ENCODE data around the gene PPCDC.

The PPCDC gene

DNA sequence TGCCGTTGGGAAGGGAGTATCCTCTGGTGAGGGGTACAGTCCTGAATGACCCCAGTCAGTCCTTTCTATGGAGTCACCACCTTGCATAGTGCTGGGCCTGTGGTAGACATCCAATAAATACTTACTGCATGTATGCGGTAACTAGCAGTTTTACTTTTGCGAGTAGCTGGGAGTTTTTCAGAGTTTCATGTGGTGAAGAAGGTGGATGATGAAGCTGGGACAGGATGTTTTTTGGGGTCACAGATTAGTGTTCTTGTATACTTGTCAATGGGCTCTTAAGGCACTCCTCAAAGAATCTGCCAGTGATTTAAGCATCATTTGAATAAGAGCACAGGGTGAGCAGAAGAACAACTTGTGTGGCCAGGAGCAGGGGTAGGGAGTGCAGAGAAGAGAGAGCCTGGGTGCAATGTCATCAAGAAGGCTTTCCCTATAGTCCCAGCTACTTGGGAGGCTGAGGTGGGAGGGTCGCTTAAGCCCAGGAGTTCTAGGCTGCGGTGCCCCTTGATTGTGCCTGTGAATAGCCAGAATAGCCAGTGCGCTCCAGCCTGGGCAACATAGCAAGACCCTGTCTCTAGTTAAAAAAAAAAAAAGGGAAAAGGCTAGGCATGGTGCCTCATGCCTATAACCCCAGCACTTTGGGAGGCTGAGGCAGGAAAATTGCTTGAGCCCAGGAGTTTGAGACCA is 22.1 kb downstream of the PPCDC start:
- DNase-seq = no peak

DNA sequence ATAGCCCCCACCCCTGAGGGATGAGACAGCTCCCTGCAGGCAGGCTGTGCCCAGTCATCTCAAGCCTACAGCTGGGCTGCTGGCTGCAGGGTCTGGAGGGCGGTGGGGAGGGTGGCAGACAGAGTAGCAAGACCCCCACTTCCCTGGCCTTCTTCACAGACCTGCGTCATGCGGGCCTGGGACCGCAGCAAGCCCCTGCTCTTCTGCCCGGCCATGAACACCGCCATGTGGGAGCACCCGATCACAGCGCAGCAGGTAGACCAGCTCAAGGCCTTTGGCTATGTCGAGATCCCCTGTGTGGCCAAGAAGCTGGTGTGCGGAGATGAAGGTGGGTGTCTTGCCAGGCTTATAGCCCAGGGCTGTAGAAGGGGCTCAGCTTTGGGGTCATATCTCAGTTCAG is 25.0 kb downstream of the PPCDC start:
- no peak for DNase-seq

DNA sequence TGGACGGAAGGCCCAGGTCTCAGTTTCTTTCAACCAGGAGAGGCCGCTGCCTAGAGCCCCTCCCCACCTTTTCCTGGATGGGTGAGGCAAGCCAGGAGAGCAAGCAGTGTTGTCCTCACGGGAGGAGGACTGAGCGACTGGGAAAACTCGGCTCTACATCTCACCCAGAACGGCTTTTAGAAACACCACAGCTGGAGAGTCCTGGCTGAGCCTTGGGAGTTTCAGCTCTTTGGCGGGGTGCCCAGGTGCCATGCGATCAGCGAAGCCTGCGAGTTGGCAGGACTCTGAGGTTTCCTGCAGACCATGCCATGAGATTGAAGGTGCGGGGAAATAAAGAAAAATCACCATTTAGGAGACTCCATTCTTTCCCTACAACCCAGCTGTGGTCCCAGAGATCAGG is 26.0 kb downstream of the PPCDC start:
- peak; percentile 79 for DNase-seq

GRCh38 chr15:75050283-75050682 is 26.9 kb downstream of the PPCDC start:
- no peak for DNase-seq

DNA sequence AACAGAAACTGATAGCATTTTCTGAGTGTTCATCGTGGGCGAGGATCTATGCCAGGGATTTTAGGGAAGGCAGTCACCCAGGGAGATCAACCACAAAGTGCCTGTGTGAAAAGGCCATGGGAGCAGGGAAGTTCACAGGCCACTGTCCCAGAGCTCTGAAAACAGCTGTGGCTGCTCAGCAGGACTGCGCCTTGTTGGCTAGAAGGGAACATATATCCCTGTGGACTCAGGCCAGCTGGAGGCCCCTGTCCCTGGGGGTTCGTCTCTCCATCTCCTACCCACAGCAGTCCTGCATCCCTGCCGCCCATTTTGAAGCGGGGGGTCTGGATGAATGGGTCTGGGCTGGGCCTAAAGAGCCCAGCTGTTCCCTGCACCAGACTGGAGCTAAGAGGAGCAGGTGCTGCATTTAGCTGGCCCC is 27.8 kb downstream of the PPCDC start:
- DNase-seq = no peak

DNA sequence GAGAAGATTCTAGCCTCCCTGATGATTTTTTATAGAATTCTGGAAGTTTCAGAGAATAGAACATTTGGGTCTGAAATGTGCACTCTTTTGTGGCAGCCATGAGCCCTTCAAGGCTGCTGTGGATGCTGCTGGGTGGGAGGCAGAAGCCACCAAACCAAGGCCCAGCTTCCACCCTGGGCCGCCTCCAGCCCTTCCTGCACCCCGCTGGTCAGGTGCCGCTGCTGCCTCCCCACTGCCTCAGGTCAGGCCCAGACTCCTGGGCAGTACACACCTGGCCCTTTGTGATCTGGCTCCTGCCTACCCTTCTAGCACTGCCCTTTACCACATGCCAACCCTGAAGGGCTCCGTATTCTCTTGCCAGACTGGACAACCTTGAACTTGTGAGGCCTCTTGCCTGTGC is 28.3 kb downstream of the PPCDC start:
- DNase-seq = no peak

DNA sequence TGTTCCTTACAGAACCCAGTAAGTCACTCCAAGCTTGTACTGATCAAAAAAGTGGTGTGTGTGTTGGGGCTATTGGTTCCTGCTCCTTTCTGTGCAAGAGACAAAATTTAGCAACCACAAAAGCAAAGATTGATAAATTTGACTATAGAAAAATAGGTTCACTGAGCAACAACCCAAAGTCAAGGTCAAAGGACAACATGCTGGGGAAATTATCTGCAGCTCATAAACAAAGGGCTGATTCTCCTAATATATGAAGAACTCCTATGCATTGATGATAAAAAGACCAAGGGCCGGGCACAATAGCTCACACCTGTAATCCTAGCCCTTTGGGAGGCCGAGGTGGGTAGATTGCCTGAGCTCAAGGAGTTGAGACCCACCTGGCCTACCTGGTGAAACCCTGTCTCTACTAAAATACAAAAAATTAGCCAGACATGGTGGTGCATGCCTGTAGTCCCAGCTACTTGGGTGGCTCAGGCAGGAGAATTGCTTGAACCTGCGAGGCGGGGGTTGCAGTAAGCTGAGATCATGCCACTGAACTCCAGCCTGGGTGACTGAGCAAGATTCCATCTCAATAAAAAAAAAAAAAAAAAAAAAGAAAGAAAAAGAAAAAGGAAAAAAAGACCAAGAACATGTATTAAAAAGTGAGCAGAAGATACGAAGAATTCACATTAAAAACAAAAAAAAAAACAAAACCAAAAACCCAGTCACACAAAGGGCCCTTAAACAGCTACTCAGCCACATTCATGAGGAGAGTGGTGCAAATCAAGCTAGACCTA is 29.8 kb downstream of the PPCDC start:
- no peak for DNase-seq

DNA sequence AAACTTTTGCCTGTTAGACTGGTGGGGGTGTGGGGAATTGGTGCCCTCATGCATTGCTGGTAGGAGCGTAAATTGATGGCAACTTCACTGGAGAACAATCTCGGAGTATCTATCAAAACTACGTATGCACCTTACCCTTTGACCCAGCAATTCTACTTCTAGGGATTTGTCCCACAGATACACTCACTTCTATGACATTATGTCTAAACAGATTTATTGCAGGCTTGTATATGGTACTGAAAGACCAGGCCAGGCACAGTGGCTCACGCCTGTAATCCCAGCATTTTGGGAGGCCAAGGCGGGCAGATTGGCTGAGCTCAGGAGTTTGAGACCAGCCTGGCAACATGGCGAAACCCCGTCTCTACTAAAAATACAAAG is 30.3 kb downstream of the PPCDC start:
- DNase-seq = no peak

DNA sequence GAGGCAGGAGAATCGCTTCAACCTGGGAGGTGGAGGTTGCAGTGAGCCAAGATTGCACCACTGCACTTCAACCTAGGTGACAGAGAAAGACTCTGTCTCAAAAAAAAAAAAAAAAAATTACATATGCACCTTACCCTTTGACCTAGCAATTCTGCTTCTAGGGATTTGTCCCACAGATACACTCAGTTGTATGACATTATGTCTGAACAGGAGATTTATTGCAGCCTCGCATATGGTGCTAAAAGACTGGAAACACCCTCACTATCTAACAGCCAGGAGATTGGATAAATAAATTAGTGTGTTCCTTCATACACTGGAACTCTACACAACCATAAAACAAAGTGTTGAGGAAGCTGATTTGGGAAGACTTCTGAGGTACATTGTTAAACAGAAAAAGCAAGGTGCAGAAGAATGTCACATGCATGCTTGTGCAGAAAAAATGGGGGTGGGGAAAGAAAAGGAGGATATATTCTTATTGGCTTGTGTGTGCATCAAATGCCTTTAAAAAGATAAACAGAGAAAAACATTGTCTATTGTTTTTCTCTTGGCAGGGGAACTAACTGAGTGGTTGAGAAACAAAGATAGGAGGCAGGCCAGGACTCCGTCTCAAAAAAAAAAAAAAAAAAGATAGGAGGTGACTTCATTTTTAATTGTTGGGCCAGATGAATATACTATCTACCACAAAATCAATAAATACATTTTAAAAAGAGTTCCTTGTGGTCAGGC is 30.9 kb downstream of the PPCDC start:
- no peak for DNase-seq

DNA sequence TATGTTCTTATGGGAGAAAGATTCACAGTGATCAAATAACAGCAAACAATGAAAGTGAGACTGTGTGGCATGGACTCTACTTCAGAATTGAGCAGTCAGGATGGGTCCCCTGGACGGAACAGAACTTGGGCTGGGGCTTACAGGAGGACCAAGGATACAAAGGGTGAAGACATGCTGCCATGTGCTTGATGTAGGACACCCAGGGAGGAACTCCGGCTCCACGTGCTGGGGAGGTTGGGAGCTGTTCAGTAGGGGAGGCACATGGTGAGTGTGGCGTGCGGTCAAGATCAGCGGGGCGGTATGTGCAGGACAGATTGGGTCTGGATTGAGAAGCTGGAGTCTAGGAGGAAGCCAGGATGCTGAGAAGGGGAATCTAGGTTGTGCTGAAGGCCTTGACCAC is 32.6 kb downstream of the PPCDC start:
- DNase-seq = no peak

DNA sequence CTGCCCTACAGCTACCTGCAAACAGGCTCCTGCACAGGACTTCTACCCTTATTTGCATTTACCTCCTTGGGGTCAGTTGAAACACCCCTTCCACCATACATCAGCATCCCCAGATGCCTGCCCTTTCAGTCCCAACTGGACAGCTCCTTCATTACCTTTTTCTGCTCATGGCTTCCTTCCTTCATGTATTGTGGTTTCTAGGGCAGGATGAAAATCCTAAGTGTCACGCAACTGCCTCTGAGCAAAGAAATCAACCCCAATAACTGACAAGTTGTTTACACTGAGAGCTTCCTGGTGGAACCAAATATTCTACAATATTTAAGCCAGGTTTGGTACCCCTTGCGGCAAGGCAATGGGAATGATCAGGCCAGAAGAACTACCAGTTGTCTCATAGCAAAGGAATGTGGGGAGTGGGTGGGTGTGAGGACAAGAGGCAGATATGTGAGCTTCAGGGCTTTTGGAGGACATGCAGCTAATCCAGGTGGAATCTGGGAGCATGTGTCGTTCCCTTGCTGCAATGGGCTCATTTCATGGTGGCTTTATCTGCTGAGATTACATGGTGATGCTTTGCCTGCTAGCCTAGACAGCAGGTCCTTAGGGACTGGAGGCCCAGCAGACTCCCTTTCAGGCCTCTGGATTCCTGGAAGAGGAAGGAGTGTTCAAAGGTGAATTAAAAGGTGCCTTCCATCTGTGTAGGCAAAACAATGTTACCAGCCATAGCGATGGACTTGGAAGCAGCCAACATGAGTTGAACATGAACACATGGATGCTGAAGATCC is 34.9 kb downstream of the PPCDC start:
- no peak for DNase-seq

- no peak for DNase-seq
Observed at GRCh38 chr15:75059607-75060006, 36.2 kb downstream of the PPCDC start.

GRCh38 chr15:75061272-75061671 is 37.9 kb downstream of the PPCDC start:
- no peak for DNase-seq

GRCh38 chr15:75062706-75063105 is 39.3 kb downstream of the PPCDC start:
- DNase-seq = no peak

GRCh38 chr15:75063338-75063737 is 39.9 kb downstream of the PPCDC start:
- peak; percentile 45 for DNase-seq

GRCh38 chr15:75063889-75064288 is 40.5 kb downstream of the PPCDC start:
- no peak for DNase-seq

DNA sequence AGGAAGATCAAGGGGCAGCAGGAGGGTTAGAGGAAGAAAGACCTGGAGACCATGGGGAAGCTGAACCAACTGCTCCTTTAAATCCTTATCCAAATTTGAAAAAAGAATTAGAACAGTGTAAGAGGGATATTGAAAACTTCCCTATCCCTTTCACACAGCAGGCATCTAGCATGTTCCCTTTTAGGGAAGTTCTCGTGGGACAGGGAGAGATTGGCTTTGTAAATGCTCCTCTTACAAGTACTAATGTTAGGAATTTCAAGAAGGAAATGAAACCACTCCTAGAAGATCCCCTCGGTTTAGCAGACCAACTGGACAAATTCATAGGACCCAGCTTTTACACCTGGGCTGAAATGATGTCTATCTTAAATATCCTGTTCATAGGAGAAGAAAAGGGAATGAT is 41.5 kb downstream of the PPCDC start:
- DNase-seq = no peak

DNA sequence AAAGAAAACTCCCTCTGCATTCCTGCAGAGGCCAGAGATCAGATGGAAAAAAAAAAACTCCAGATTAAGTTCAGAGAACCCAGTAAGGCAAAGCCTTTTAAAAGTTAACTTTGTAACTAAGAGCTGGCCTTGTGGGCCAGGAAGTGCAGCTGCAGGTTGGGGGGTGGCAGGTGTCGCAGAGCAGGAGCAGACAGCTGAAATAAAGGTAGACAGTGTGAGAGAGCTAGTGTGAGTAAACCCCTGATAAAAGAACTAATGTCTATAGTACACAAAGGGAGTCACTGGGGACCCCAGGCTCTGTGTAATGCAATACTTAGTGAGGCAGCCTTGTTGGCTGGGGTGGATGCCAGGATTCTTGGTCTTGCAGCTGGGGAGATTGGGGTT is 42.1 kb downstream of the PPCDC start:
- DNase-seq = peak; percentile 19

DNA sequence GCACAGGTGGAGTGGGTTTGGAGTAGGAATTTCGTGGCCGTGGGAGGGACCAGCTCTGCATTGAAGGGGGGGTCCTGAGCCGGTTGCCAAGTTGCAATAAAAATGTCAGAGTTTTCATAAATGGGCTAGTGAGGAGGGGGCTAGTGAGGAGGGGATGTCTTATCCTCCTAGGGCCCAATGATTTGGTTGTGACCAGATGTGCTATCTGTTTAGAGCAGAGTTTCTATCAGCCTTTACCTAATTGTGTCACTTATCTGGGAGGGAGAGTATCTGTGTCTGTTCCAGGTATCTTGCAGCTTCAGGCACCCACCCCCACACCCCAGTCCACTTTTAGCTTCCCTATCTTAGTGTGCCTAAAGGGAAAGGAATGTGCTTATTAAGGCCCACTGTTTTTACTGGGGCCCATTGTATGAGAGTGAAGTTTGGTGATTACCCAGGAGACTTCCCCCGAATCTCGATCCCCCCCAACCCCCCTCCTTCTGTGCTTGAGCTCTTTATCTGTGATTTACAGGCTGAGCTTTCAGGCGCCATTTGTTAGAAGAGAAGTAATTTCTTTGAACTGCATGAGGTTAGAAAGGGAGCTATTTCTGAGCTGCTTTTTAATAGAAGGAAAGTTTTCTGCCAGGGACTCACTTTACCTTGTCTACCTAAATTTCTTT is 42.6 kb downstream of the PPCDC start:
- no peak for DNase-seq

DNA sequence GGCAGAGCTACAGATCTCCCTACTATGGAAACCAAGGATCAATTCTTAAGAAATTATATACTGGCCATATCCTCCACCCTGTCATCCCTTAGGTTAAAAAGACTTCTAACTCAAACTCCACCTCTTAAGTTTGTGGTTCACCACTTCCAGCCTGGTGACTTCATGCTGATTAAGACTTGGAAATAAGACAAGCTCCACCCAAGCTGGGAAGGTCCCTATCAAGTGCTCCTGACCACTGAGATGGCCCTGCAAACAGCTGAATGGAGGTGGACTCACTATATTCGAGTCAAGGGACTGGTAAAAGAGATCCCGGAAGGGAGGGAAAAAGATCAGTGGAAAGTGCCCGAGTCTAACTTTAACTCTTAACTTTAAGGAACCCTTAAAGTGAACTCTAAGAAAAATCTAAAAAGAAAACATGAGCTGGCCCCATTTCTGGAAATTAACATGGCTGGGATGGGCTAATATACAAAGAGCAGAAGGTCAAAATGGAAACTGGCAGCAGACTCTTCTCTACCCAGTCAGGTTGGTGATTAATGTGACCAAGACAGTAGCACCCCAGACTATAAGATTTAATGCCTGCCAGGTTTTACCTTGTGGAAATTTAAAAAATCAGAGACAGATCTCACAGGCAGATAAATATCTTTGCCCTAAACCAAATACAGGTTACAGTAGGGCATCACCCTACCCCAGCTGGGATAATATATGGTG is 43.9 kb downstream of the PPCDC start:
- peak; percentile 9 for DNase-seq

- no peak for DNase-seq
Observed at GRCh38 chr15:75068748-75069147, 45.4 kb downstream of the PPCDC start.

DNA sequence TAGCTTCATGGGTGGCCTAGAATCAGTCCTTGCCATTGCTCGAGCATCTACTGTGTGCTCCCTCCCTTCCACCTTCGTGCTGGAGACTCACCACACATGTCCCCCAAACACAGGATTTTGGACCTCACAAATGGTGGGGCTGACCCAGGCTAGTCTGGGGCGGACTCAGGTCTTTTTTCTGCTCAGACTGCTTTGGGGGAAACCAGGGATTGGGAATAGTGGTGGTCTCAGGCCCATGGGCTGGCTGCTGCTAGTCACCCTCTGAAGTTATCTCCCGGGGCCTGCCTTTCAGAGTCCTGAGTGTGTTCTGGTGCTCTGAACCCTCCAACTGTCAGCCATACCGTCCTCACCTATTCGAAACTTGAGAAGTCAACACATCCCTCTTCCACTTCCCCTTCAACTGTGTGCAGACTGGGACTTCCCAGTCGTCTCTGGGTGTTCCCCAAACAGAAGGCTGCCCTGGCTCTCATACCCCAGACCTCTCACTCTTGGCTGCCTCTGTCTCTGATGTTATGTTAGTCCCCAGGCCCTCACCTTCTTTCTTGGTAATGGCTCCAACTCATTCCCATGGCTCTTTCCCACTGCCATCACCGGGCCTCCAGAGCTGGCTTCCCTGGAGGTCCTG is 46.0 kb downstream of the PPCDC start:
- DNase-seq = no peak

All from kidney glomerular epithelial cell (primary cell).